SW 1271 (cell line): ENCODE data around the gene UST.
"Not testable (repeated sequence)": the region's sequence is repeated elsewhere in the genome, so short reads cannot be mapped to it uniquely, and the experiment has no call there.

ENCODE experiments used
- DNase-seq, 2 experiments: peaks; one replicate each; lab custom pipeline; 2025; lab: John Stamatoyannopoulos, UW

UST gene

GRCh38 chr6:149039025-149039424, 292.2 kb downstream of the UST start:
- DNase-seq = not testable (repeated sequence)

GRCh38 chr6:149041953-149042352, 295.1 kb downstream of the UST start:
- DNase-seq = no peak

GRCh38 chr6:149043476-149044130, 296.8 kb downstream of the UST start:
- DNase-seq = peak in 1 of 2 experiments; percentile 23

GRCh38 chr6:149044528-149044927, 297.7 kb downstream of the UST start:
- DNase-seq = no peak

GRCh38 chr6:149045404-149045803, 298.6 kb downstream of the UST start:
- DNase-seq = no peak

GRCh38 chr6:149046164-149046821, 299.5 kb downstream of the UST start:
- DNase-seq = no peak

- no peak for DNase-seq
Observed at GRCh38 chr6:149046822-149047246, 300.0 kb downstream of the UST start.

- DNase-seq = no peak
Observed at GRCh38 chr6:149049230-149049629, 302.4 kb downstream of the UST start.

- DNase-seq = no peak
Observed at GRCh38 chr6:149050160-149050559, 303.3 kb downstream of the UST start.

- DNase-seq = no peak
Observed at GRCh38 chr6:149052350-149053106, 305.7 kb downstream of the UST start.

GRCh38 chr6:149053848-149054558, 307.2 kb downstream of the UST start:
- DNase-seq = no peak

GRCh38 chr6:149054559-149055194, 307.8 kb downstream of the UST start:
- no peak for DNase-seq

GRCh38 chr6:149055195-149055899, 308.5 kb downstream of the UST start:
- DNase-seq = no peak

- DNase-seq = no peak
Observed at GRCh38 chr6:149056777-149057463, 310.1 kb downstream of the UST start.

- DNase-seq = no peak
Observed at GRCh38 chr6:149057464-149057840, 310.6 kb downstream of the UST start.

- DNase-seq = no peak
Observed at GRCh38 chr6:149059557-149059956, 312.7 kb downstream of the UST start.

- DNase-seq = no peak
Observed at GRCh38 chr6:149060300-149060984, 313.6 kb downstream of the UST start.

- no peak for DNase-seq
Observed at GRCh38 chr6:149060985-149061760, 314.3 kb downstream of the UST start.

- DNase-seq = no peak
Observed at GRCh38 chr6:149061930-149062329, 315.1 kb downstream of the UST start.
